Globus pallidus (tissue), 1 donor: Measurements from ENCODE around the gene GARIN1A.
"Not testable (repeated sequence)": the region's sequence is repeated elsewhere in the genome, so short reads cannot be mapped to it uniquely, and the experiment has no call there.

Source experiments
- DNase-seq: peaks from one replicate; pipeline ENCODE4 v3.0.0-alpha.2; 2015; ENCODE audit warnings: low spot score

GARIN1A gene

DNA sequence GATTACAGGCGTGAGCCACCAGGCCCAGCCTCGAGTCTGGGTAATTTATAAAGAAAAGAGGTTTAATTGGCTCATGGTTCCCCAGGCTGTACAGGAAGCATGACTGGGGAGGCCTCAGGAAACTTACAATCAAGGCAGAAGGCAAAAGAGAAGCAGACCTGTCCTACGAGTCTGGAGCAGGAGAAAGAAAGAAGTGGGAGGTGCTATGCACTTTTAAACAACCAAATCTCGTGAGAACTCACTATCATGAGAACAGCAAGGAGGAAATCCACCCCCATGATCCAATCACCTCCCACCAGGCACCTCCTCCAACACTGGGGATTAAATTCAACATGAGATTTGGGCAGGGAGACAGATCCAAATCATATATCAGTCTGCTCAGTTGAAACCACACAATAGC is 11.6 kb downstream of the GARIN1A start:
- not testable (repeated sequence) for DNase-seq

DNA sequence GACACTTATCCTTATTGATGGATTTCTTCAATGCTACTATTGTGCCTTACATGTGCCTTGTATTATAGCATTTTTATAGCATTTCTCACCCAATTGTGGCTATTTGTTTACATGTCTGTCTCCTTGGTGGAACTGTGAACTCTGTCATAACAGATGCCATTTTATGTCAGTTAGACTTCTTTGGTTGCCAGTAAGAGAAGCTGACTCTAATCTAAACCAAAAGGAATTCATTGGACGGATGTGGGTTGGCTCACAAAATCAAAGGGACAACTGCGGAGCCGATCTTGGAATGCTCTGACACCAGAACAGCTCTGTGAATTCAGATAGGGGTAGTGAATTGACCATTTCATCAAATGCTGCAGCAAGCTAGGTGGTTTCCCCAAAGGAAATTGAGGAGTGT is 15.0 kb downstream of the GARIN1A start:
- DNase-seq = no peak

- no peak for DNase-seq
These were observed 16.4 kb downstream of the GARIN1A start for GRCh38 chr7:128688492-128688891.

DNA sequence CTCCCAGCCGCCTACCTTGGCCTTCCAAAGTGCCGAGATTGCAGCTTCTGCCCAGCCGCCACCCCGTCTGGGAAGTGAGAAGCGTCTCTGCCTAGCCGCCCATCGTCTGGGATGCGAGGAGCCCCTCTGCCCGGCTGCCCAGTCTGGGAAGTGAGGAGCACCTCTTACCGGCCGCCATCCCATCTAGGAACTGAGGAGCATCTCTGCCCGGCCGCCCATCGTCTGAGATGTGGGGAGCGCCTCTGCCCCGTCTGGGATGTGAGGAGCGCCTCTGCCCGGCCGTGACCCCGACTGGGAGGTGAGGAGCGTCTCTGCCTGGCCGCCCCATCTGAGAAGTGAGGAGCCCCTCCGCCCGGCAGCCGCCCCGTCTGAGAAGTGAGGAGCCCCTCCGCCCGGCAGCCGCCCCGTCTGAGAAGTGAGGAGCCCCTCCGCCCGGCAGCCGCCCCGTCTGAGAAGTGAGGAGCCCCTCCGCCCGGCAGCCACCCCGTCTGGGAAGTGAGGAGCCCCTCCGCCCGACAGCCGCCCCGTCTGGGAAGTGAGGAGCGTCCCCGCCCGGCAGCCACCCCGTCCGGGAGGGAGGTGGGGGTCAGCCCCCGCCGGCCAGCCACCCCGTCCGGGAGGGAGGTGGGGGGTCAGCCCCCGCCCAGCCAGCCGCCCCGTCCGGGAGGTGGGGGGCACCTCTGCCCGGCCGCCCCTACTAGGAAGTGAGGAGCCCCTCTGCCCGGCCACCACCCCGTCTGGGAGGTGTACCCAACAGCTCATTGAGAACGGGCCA is 17.3 kb downstream of the GARIN1A start:
- DNase-seq = not testable (repeated sequence)

- DNase-seq = no peak
These were observed 19.1 kb downstream of the GARIN1A start for GRCh38 chr7:128691227-128691626.

DNA sequence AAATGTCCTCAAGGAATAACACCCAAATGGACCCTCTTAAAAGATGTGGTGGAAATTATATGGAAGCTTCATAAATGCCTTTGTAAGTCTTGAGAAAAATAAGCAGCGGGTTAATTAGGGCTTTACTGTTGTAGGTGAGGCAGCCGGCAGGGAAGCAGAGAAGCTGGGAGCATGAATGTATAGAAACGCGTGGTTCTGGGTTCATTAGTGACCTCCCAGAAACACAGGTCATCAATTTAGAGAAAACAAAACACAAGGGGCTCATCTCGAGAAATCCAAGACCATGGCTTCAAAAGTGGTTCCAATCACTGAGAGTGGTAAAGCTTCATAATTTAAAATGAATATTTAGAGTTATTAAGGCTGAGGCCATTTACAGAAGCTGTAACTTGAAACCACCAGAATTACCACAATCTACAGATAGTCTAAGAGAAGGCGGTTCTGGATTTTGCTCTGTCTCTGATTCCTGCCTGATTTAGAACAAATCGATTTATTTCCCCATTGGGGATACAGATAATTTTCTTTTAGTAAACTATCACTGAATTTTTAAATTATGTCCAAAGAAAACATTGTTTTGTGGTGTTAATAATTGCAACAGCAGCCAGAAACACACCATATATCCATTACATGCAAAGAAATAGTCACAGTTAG is 20.7 kb downstream of the GARIN1A start:
- no peak for DNase-seq

GRCh38 chr7:128693373-128694015 is 21.4 kb downstream of the GARIN1A start:
- no peak for DNase-seq

- DNase-seq = no peak
These were observed 22.6 kb downstream of the GARIN1A start for GRCh38 chr7:128694738-128695137.

DNA sequence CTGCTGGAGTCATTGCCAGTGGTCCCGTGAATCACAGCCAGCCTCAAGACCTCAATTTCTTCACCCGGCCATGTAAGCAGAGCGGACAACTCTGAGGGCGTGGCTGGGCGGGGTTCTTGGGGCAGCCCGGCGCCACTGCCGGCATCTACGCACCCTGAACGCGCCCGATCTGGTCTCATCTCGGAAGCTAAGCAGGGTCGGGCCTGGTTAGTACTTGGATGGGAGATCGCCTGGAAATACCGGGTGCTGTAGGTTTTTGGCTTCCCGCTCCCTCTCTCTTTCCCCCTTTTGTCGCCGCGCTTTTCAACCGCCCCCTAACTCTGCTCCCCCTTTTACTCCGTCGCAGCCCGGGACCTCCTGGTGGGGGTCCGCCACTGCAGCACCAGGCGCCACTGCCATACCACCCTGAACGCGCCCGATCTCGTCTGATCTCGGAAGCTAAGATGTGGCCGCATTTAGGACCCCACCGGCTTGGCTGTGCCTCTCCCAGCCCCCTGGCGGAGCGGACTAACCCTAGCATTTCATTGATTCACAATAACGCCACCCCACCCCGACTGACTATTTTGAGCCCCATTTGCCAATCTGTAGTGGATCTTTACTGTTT is 25.3 kb downstream of the GARIN1A start:
- DNase-seq = no peak

DNA sequence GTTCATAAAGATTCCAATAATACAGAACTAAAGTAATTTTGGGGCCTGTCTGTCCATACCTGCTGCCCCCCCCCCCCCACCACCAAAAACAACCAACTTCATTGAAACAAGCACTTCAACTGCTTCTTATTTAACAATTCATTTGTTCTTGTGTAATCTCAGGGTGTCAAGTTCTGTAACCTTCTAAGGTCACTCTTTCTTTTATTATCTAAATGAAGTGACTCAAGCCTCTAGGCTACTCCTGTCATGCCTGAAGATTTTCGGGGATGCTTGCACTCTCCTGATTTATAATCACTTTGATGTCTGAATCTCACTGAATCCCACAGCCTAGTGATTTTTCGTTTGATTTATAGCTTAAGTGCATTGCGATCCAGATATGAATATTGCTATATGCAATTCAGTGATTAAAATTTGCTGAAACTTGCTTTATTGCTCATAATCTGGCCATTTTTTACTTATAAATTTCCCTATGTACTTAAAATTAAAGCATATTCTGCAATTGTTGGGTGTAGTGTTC is 27.2 kb downstream of the GARIN1A start:
- DNase-seq = no peak

DNA sequence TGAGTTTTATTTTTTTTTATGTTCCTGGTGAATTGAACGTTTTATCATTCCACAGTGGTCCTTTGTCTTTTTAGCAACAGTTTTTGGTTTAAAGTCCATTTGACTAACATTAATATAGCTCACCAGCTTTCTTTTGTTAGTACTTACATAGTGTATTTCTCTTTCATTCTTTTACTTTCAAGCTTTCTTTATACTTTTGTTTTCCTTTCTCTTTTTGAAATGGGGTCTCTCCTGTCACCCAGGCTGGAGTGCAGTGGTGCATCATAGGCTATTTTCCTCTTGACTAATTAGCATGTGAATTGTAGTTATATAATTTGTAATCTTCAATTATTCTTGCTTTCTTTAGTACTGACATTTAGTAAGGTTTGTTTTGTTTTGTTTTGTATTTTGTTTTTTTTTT is 27.8 kb downstream of the GARIN1A start:
- no peak for DNase-seq

GRCh38 chr7:128701062-128701785 is 29.1 kb downstream of the GARIN1A start:
- DNase-seq = no peak

GRCh38 chr7:128703609-128704241 is 31.6 kb downstream of the GARIN1A start:
- DNase-seq = no peak

- no peak for DNase-seq
These were observed 33.8 kb downstream of the GARIN1A start for GRCh38 chr7:128705891-128706333.

DNA sequence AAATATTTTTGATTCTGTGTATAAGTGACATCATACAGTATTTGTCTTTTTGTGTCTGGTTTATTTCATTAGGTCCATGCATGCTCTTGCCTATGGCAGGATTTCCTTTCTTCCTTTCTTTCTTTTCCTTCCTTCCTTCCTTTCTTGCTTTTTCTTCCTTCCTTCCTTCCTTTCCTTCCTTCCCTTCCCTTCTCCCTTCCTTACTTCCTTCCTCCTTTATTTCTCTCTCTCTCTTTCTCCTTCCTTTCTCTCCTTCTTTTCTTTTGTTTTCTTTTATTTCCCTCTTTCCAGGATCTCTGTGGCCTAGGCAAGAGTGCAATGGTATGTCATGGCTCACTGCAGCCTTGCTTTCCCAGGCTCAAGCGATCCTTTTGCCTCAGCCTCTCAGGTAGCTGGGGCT is 35.7 kb downstream of the GARIN1A start:
- no peak for DNase-seq

DNA sequence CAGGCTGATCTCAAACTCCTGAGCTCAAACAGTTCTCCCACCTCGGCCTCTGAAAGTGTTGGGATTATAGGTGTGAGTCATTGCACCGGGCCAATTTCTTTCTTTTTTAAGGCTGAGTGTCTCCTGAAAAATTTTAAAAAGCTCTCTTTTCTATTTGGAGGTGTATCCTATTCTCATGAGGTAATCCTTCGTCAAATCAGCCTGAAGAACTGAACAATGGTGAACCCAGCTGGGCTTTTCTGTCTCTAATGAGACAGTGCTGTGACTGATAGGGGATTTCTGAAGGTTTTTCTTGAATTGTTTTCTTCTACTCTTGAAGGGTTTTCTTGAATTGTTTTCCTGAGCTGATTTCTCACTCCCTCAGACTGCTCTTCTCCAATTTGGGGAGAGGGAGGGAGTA is 36.1 kb downstream of the GARIN1A start:
- no peak for DNase-seq

DNA sequence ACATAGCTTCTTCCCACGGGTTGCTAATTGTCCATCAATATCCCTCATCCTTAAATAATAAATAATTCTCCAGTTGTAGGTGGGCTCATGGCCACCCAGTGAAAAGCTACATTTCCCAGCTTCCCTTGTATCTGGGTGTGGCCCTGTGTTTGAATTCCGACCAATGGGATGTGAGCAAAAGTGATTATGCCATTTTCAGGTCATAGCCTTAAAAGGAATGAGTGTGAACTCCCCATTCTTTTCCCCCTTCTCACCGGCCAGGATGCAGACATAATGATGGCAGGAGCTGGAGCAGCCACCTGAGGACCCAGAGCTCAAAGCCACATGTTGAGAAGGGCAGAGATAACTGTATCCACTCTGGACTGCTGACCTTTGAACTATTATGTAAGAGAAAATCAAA is 36.7 kb downstream of the GARIN1A start:
- no peak for DNase-seq

- DNase-seq = no peak
These were observed 38.4 kb downstream of the GARIN1A start for GRCh38 chr7:128710481-128710880.

DNA sequence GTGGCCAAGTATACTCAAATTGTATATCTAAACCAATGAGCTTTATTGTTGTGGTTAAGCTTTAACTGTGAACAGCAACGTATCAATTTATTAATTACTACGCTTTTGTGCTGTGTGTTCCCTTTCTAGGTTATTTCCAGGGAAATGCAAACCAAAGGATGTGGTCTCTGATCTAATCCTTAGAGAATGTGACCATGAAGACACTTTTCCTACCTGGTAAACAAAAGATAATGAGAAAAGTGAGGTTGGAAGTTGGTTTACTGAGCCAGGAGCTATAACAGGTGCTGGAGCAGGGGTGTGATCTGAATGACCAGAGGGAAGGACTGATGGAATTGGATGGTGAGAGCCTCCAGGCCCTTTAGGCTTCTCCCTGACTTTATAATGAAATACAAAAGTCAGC is 41.7 kb downstream of the GARIN1A start:
- no peak for DNase-seq

DNA sequence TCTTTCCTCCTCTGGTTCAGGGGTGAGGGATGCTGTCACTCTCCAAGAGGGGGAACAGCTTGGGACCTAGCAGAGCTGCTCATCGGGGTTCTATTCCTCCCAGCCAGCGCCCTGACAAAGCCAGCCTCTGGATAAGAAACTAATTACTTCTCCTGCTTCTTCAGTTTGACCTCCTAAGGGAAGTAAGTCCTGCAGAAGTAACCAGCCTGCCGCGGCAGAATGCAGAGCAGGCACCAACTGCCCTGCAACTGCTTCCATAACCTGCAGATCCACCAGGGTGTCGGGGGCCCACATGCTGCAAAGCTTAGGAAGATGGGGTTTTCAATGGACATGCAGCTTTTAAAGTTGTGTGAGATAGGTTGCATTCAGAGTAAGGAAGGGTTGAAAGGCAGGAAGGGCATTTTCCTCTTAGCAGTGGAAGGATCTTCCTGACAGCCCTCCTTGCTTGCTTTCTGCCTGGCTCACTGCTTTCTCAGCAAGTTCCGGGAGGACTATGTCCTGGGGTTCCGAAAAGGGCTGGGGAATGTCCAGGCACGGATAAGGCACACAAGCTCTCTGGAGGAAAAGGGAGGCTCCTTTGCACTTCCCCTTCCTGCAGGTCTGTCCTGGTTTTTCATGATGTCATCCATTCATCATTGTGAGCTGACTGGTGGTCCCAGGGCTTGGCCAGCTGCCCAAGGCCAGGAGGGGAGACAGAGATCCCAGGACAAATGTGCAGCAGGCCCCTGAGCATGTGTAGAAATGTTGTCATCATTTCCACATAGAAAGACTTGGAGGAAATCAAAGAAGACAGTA is 42.8 kb downstream of the GARIN1A start:
- no peak for DNase-seq
